ENCODE results near the gene JAZF1.

The JAZF1 gene

DNA sequence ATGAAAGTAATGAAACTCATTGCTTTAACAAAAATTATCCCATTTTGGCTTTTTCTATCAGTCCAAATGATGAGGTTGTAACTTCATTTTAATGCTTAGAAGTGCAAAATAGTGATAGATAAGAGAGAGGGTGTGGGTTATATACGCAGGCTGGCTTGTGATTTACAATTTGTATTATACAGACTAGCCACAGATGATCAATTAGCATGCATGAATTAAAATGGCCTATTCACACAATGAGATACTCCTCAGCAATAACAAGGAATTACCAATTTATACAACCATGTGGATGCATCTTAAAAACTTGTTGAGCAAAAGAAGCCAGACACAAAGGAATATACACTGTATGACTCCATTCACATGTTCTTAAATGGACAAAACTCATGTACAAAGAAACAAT lies 45.4 kb upstream of the JAZF1 start:
- Histone ChIP-seq H2AFZ (ENCODE audit: low read length) (no peak overlapping the region), H3K9me3 (ENCODE audit: low read length) (no peaks in the 10 kb centered on the region), H4K20me1 (ENCODE audit: insufficient read depth, low read length) (no peaks in the 10 kb centered on the region), H3K9me2 (ENCODE audit: low read depth, low read length) (no peaks in the 10 kb centered on the region), H3K27ac (ENCODE audit: low read depth, low read length, poor library complexity, severe bottlenecking) (no peak overlapping the region), H3K4me3 (ENCODE audit: low read depth, low read length, poor library complexity, severe bottlenecking) (no peak overlapping the region), H3K4me1 (ENCODE audit: insufficient read depth, low read length, severe bottlenecking) (no peaks in the 10 kb centered on the region), H3K4me2 (ENCODE audit: low read length) (no peak overlapping the region), H3K27me3 (ENCODE audit: insufficient read depth, low read length) (no peaks in the 10 kb centered on the region; the same call in 1 of the 2 replicates), H3K79me2 (ENCODE audit: insufficient read depth, low read length) (no peaks in the 10 kb centered on the region), H3K36me3 (ENCODE audit: insufficient read depth, low read length) (no peaks in the 10 kb centered on the region), H3K9ac (ENCODE audit: low read length) (no peak overlapping the region), H3F3A (ENCODE audit: insufficient read depth, low read length) (no peaks in the 10 kb centered on the region)
- TF ChIP-seq, protein P1, sequence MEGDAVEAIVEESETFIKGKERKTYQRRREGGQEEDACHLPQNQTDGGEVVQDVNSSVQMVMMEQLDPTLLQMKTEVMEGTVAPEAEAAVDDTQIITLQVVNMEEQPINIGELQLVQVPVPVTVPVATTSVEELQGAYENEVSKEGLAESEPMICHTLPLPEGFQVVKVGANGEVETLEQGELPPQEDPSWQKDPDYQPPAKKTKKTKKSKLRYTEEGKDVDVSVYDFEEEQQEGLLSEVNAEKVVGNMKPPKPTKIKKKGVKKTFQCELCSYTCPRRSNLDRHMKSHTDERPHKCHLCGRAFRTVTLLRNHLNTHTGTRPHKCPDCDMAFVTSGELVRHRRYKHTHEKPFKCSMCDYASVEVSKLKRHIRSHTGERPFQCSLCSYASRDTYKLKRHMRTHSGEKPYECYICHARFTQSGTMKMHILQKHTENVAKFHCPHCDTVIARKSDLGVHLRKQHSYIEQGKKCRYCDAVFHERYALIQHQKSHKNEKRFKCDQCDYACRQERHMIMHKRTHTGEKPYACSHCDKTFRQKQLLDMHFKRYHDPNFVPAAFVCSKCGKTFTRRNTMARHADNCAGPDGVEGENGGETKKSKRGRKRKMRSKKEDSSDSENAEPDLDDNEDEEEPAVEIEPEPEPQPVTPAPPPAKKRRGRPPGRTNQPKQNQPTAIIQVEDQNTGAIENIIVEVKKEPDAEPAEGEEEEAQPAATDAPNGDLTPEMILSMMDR (IDR thresholded peaks at IDR 0.05; ENCODE audit: low read length), result no peak
- no peak for TF ChIP-seq EZH2 (IDR thresholded peaks at IDR 0.05; ENCODE audit: borderline replicate concordance, low read length)

DNA sequence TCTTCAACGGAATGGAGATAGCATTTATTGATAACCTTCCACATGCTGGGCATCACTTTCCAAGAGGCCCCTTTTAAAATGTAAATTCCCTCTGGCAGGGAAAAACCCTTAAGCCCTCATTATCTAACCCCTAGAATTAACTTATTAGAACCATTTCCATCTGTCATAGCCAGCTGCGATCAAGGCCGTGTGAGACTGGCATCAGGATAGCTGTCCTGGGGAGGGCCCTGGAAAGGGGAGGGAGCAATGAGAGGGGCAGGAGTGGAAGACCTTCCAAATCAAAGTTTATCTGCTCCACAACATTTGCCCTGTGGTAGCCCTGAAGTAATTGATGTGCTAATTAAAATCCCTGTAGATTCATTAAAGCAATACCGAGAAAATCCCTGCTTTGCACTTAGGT lies 45.0 kb upstream of the JAZF1 start:
- Histone ChIP-seq H3K9me3 (ENCODE audit: low read length) (no peaks in the 10 kb centered on the region), H3K27me3 (ENCODE audit: insufficient read depth, low read length) (no peaks in the 10 kb centered on the region; the same call in 1 of the 2 replicates), H3K36me3 (ENCODE audit: insufficient read depth, low read length) (no peaks in the 10 kb centered on the region), H3K4me3 (ENCODE audit: low read depth, low read length, poor library complexity, severe bottlenecking) (no peak overlapping the region), H4K20me1 (ENCODE audit: insufficient read depth, low read length) (no peaks in the 10 kb centered on the region), H3F3A (ENCODE audit: insufficient read depth, low read length) (no peaks in the 10 kb centered on the region), H3K9ac (ENCODE audit: low read length) (no peak overlapping the region), H2AFZ (ENCODE audit: low read length) (no peak overlapping the region), H3K27ac (ENCODE audit: low read depth, low read length, poor library complexity, severe bottlenecking) (no peak overlapping the region), H3K4me1 (ENCODE audit: insufficient read depth, low read length, severe bottlenecking) (no peaks in the 10 kb centered on the region), H3K4me2 (ENCODE audit: low read length) (no peak overlapping the region), H3K79me2 (ENCODE audit: insufficient read depth, low read length) (no peaks in the 10 kb centered on the region), H3K9me2 (ENCODE audit: low read depth, low read length) (no peaks in the 10 kb centered on the region)
- TF ChIP-seq, protein P1 (IDR thresholded peaks at IDR 0.05; ENCODE audit: low read length), result no peak
- no peak for TF ChIP-seq EZH2 (IDR thresholded peaks at IDR 0.05; ENCODE audit: borderline replicate concordance, low read length)

DNA sequence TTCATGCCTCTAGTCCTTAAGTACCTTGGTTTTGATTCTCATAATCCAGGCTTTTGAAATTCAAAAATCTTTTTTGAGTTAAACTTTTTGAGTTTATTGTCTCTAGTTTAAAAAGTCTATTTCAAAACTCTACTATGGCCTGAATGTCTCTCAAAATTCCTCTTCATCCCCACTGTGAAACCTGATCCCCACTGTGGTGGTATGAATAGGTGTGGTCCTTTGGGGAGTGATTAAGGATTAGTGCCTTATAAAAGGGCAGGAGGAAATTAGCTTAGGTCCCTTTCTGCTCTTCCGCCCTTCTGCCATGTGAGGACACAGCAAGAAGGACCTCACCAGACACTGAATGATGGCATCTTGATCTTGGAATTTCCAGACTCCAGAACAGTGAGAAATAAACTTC lies 44.1 kb upstream of the JAZF1 start:
- TF ChIP-seq, protein P1 (IDR thresholded peaks at IDR 0.05; ENCODE audit: low read length), result no peak
- TF ChIP-seq EZH2 (IDR thresholded peaks at IDR 0.05; ENCODE audit: borderline replicate concordance, low read length), result no peak
- Histone ChIP-seq H3F3A (ENCODE audit: insufficient read depth, low read length) (no peaks in the 10 kb centered on the region), H3K4me1 (ENCODE audit: insufficient read depth, low read length, severe bottlenecking) (no peaks in the 10 kb centered on the region), H3K27me3 (ENCODE audit: insufficient read depth, low read length) (no peaks in the 10 kb centered on the region; the same call in 1 of the 2 replicates), H2AFZ (ENCODE audit: low read length) (no peak overlapping the region), H3K4me2 (ENCODE audit: low read length) (no peak overlapping the region), H3K9ac (ENCODE audit: low read length) (no peak overlapping the region), H3K79me2 (ENCODE audit: insufficient read depth, low read length) (no peaks in the 10 kb centered on the region), H3K4me3 (ENCODE audit: low read depth, low read length, poor library complexity, severe bottlenecking) (no peak overlapping the region), H3K9me3 (ENCODE audit: low read length) (no peaks in the 10 kb centered on the region), H3K36me3 (ENCODE audit: insufficient read depth, low read length) (no peaks in the 10 kb centered on the region), H3K27ac (ENCODE audit: low read depth, low read length, poor library complexity, severe bottlenecking) (no peak overlapping the region), H4K20me1 (ENCODE audit: insufficient read depth, low read length) (no peaks in the 10 kb centered on the region), H3K9me2 (ENCODE audit: low read depth, low read length) (no peaks in the 10 kb centered on the region)

Data from OCI-LY1 (cell line).